NCI-H748 (cell line): Measurements from ENCODE around the gene OR2C1.

ENCODE experiments used
- DNase-seq: peaks from one replicate; lab custom pipeline; 2025; ENCODE audit not compliant: unreplicated experiment; lab: John Stamatoyannopoulos, UW

OR2C1 gene

DNA sequence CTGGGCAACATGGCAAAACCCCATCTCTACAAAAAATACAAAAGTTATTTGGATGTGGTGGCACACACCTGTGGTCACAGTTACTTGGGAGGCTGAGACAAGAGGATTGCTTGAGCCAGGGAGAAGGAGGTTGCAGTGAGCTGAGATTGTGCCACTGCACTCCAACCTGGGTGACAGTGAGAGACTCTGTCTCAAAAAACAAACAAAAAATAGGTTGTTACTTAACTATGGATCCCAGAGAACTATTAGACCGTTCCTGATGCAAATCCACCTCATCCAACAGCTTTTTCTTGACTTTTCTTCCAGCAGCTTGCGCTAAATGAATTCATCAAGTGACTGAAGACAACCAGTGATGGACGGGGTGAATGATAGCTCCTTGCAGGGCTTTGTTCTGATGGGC, at the start of gene OR2C1:
TSS of gene OR2C1 (plus strand) at position 301 of the 400 bp plus-strand sequence. CDS start at position 353, 52 bp downstream.
- no peak for DNase-seq

DNA sequence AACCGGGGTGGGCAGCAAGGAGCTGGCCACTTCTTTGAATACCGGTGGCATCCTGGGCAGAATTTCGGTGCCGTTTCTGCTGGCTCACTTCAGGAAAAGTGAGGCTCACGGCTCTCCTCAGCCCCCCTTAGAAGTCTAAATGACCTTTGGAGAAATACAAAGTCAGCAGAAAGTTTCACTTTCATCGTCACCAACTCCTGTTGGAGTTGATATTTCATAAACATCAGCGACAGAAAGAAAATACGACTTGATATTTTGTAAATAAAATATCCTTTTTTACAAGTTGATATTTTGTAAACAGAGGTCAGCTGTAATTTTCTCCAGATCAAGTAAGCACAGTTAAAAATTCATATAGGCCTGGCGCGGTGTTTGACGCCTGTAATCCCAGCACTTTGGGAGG, 49.6 kb upstream of the OR2C1 start:
- DNase-seq: no peak

DNA sequence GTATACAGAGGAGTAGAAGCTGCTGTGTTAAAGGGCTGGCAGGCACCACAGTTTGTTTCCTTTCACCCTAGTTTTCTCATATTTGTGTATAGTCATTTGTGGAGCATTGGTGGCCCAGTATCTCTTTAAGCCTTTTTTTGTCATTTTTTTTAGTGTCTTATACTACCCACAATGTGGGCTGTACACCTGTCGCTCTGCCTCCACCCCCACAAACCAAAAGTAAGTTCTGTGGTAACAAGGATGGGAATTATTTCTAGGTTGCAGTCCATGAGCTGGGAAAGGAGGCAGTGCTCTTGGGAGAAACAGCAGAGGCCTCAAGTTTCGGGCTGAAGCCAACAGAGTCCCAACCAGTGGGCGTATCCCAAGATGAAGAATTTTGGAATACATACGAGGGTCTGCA, 44.2 kb upstream of the OR2C1 start:
- no peak for DNase-seq

DNA sequence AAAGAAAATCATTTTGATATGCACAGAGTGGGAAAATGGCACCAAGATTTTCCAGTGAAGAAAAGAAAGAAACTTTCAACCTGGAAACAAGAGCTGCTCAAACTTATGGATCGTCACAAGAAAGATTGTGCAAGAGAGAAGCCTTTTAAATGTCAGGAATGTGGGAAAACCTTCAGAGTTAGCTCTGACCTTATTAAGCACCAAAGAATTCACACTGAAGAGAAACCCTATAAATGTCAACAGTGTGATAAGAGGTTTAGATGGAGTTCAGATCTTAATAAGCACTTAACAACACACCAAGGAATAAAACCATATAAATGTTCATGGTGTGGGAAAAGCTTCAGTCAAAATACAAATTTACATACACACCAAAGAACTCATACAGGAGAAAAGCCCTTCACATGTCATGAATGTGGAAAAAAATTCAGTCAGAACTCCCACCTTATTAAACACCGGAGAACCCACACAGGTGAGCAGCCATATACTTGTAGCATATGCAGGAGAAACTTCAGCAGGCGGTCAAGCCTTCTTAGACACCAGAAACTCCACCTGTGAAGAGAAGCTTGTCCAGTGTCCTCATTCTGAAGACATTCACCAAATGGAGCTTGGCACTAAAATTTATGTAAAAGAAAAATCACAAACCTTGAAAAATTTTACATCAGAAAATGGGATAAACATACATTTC, 38.2 kb upstream of the OR2C1 start:
- no peak for DNase-seq

DNA sequence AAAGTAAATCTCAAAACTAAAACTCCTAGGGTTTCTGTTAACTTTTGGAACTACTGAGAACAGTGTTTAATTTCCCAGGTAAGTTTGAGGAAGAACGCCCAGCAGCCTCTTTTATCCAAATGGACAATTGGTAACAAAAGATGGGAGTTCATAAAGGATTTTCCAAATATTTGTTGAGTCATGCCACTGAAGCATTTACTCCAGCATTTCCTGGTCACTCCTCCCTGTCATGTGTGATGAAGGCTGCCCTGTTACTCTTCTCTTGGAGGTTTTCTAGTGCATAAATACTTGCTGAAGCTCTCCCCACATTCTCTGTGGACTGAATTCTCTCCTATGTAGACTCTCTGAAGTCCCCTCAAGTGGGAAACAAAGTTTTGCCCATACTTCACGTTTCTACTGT, 33.9 kb upstream of the OR2C1 start:
- DNase-seq: no peak

DNA sequence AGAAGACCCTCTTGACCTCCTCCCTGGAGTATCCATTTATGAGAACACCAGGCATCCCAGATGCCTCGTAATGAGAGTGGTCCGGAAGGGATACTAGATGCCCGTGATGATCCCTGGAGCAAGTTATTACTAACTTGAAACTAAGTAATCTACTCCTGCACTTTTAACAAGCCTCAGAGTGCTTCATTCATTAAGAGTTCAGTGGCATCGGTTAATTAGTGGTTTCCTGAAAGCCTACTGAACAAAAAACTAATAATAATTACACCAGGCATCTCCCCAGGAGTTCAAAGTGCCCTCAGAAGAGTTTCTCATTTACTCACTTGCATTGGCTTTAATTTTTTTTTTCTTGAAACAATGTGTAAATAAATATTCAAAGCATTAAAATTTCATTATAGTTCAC, 28.2 kb upstream of the OR2C1 start:
- no peak for DNase-seq

DNA sequence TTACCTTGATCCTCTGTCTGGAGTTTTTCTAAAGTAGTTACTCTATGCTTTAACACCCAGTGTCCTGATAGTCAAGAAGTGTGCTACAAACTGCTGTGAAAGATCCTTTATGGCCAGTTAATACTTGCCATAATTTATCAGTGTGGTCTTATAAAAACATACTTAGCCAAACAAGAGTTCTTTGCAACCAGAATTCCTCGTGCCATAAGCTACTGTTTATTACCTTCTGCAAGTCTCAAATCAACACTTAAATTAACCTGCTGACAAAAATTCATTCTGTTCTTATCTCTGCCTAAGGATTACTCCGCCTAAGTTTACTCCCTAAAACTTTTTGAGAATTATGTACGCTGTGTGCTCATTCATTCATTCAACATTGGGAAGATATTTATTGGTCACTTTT, 27.6 kb upstream of the OR2C1 start:
- DNase-seq: no peak

DNA sequence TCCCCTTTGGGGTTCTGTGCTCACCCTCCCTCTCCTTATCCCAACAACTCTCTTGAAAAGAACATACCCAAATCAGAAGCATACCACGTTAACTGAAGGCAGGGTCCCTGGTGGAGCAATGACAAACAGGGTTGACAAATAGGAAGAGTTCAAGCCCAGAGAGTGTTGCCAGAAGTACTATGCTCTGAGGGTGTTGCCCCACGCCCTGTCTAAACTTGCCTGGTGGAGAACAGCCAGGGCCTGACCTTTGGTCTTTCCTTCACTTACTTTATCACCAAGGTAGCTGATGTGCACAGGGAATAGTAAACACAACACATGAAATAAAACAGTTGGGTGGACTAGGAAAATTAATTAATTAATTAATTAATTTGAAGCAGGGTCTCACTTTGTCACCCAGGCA, 27.0 kb upstream of the OR2C1 start:
- no peak for DNase-seq

DNA sequence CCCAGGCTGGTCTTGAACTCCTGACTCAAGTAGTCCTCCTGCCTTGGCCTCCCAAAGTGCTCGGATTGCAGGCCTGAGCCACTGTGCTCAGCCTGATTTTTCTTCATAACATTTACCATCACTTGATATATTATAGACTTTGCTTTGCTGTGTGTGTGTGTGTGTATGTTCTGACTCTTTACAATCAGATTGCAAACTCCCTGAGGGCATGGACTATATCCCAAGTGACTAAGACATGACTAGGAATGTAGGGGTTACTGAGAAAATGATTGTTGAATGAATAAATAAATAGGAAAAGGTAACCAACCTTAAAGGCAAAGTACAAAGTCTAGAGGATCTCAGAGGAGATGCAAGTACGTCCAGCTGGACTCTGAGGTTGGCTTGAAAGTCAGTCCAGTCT, 9.6 kb upstream of the OR2C1 start:
- no peak for DNase-seq

DNA sequence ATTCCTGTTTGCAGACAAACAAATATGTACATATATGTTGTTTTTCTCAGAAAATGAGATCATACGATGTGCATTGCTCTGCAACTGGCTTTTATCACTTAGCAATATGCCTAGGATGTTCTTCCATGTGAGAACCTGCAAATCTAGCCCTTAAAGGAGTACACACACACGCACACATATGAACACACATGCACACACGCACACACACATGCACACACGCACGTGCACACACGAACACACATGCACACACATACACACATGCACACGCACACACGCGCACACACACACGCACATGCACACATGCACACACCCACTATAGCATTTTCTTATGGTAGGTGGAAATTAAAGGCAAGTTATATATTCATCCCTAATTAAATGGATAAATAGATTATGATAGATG, 8.1 kb upstream of the OR2C1 start:
- no peak for DNase-seq

DNA sequence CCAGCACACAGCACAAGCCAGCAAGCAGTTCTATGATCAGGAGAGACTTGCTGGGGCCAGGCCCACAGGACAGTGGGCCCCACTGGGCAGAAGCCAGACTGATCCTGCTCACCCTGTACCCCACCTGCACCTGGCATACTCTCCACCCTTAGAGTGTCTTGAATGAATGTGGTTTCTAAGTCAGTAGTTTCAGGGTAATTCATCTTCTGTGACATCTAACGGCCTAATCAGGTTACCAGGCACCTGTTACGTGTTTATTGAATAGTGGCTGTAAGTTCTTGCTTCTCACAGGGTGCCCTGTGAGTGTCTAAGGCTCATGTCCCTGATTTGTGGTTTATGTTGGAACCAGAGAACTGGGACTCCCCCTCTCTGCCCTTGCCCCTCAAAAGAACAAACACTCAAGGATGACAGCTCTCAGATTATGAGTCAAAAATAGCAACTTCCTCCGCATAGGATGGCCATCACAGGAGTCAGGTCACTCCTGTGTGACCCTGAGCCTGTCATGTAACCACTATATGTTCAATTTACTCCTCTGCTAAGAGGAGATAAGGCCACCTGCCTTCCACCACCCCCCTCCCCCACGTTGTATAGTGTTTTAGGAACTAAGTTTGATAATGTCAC, 7.0 kb upstream of the OR2C1 start:
- DNase-seq: no peak

DNA sequence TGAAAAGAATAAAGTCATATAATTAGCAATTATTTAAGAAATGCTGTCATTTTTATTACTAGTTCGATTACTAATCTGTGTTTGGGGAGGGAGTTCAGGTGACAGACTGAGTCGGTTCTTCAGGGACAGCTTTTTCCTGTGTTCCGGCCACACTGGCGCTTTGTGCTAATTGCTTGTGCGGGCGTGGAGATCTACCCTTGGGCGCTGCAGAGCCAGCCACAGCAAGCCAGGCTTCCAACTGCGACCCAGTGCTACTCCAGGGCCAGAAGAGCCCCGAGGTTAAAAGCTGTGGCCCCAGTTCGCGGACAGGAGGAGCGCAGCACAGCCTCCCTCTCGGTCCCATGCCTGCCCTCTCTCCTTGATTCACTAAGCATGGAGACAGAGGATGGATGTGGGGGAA, 6.5 kb upstream of the OR2C1 start:
- DNase-seq: no peak

DNA sequence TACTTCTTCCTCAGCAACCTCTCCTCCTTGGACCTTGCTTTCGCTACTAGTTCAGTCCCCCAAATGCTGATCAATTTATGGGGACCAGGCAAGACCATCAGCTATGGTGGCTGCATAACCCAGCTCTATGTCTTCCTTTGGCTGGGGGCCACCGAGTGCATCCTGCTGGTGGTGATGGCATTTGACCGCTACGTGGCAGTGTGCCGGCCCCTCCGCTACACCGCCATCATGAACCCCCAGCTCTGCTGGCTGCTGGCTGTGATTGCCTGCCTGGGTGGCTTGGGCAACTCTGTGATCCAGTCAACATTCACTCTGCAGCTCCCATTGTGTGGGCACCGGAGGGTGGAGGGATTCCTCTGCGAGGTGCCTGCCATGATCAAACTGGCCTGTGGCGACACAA, 429 bp downstream of the OR2C1 start:
- no peak for DNase-seq

DNA sequence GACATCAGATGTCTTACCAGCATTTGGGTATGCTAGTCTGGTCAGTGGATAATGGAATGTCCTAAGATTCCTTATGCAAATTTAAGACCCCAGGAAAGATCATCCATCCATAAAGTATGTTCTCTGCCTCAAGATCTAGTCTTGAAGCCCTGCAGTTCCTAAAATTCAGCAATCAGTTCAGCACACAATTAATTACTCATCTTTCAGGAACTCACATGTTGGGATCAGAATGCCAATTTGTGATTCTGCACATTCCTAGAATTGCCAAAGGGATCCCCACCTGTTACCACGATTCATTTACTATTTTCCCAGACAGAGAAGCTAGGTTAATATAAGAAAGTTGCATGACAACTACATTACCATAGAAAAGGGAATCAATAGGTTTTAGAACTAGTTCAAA, 3.2 kb downstream of the OR2C1 start:
- DNase-seq: no peak

DNA sequence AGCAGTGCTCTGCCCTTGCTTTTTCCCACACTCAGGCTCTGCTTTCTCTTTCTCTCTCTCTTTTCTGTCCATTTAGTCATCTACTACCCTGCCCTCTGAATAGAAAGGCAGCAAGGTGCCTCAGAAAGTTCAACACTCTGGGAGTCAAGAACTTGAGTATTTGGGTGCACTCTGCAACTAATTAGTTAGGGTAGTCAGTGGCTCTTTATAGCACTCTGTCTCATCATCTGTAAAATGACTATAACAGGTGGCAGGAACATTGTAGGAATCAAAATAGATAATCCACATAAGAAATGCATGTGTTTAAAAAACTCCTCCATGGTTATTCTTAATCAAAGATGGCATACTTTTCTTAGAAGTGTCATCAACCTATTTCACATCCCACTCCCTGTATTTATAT, 7.2 kb downstream of the OR2C1 start:
- no peak for DNase-seq

DNA sequence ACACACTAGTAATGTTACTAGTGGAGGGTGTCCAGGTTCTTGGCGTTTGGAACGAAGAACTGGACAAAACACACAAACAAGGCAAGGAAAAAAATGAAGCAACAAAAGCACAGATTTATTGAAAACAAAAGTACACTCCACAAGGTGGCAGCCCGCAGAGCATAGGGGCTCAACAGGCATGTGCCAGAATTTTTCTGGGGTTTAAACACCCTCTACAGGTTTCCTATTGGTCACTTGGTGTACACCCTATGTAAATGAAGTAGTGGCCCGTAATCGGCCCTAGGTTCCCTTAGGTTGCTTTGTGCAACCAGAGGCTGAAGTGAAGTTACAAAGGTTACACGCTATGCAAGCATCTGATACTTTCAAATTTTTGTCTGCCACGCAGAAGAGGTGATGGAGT, 8.1 kb downstream of the OR2C1 start:
- DNase-seq: peak; percentile 5

DNA sequence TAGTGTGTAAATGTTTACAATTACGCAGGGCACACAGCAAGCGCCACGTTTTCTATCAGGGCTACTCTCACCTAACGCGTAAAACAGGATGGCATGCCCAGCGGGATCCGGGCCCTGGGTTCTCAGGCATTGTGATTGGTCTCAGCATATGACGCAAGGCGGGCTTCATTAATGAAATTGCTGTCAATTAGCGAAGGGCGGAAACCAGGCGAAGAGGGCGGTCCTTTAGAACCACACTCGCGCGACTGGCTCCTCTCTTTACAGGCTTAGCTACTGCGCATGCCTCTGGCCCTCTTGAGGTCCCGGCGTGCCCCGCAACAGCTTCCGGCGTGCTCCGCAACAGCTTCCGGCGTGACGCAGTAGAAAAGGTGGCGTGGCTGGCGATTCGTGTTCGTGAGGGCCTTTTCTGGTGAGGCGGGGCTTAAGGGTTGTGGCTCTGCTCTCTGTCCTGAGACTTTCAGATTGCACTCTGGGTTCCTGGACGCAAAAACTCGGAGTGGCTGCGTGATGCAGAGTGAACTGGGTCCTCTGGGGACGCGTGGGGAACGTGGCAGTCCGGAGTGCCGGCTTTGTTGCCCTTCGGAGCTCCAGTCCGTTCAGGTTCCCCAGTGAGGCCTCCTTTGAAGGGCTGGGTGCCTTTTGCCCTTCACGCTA, 9.2 kb downstream of the OR2C1 start:
- no peak for DNase-seq

DNA sequence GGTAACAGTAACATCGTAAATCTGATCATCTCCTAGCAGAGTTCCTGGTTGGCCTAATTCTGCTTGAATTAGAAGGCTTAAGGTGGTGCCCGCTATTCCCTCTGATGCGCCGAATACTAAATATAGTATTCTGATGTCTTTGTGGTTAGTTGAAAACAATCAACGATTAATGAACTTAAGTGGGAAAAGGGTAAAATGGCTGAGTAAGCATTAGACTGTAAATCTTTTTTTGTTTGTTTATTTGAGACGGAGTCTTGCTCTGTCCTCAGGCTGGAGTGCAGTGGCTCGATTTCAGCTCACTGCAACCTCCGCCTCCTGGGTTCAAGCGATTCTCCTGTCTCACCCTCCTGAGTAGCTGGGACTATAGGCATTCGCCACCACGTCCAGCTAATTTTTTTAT, 13.4 kb downstream of the OR2C1 start:
- DNase-seq: no peak

DNA sequence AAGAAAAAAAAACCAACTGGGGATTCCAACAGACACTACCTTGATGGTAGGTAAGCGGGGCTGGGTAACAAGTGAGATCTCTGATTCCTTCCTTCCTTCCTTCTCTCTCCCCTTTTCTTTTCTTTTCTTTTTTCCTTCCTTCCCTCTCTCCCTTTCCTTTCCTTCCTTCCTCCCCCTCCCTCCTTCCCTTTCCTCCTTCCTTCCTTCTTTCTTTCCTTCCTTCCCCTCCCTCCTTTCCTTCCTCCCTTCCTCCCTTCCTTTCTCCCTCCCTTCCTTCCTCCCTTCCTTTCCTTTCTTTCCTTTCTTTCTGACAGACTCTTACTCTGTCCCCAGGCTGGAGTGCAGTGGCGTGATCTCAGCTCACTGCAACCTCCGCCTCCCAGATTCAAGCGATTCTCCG, 20.0 kb downstream of the OR2C1 start:
- DNase-seq: no peak

DNA sequence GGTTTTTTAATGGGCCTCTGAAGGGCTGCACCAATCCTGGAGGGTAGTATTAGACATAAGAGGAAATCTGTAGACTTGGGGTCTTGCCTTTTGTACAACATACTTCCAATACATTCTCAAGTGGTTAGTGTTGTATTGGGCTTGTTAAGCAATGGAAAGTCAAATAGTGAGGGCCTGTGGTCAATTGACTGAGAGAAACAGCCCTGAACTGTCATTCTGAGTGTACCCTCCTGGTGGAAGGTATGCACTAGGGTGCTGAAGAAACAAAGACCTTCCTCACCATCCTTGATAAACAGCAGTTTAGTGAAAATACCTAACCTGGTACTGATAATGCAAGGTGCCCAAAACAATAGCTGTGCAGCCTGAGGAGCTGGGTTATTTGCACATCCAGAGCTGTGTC, 22.2 kb downstream of the OR2C1 start:
- DNase-seq: no peak

DNA sequence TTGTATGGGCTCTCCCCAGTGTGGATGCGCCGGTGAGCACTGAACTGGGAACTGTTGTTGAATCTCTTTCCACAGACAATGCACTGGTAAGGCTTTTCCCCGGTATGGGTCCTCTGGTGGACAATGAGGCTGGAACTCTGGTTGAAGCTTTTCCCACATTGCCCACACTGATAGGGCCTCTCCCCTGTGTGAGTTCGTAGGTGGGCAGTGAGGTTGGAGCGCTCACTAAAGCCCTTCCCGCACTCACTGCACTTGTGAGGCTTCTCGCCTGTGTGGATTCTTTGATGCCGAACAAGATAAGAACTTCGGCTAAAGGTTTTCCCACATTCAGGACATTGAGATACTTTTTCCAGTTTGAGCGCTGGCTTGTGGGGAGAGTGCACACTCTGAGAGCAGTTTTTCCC, 27.4 kb downstream of the OR2C1 start:
- DNase-seq: no peak

DNA sequence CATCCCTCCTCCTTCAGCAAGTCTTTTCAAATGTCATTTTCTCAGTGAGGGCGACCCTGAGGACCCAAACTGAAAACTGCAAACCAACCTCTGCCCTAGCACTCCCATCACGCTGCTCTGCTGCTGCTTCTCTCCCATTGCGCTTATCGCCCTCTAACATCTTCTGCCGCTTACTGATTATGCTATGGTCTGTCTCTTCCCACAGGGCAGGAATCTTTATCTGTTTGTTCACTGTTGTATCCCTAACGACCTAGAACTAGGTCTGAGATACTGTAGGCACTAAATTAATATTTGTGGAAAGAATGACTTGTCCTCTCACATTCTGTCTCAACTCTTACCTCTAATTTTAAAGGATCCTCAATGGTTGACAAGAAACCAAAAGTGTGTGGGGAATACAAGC, 32.6 kb downstream of the OR2C1 start:
- no peak for DNase-seq
